Esophagus squamous epithelium (tissue), 4 donors: Measurements from ENCODE around the gene RP2.

ENCODE experiments used
- CTCF ChIP-seq, 6 experiments: fragments of 450-650 bp in 4 of 6; fragments of 200-600 bp in 2 of 6; sonication (generic) in 2 of 6; IDR thresholded peaks; one replicate each; pipeline ENCODE4 v1.5.1; 2016 to 2019; ENCODE audit warnings: antibody characterized with exemption in 6 of 6, mild to moderate bottlenecking in 4 of 6, moderate library complexity in 4 of 6
- POLR2A ChIP-seq, 4 donors: fragments of 450-650 bp; IDR thresholded peaks; one replicate each; pipeline ENCODE4 v1.6.1; 2017; ENCODE audit warnings: antibody characterized with exemption in 4 of 4, mild to moderate bottlenecking in 4 of 4, moderate library complexity in 3 of 4

- TF ChIP-seq CTCF (IDR thresholded peaks at IDR 0.05): peak in 5 of 6 experiments; percentile 23 to 53 (median 40)
- no peak for TF ChIP-seq POLR2A (IDR thresholded peaks at IDR 0.05)
Observed at GRCh38 chrX:46912603-46913491, 76.0 kb downstream of the RP2 start.
